DMS53 (cell line): ENCODE results near the gene AP3B1.
"Not testable (repeated sequence)": the region's sequence is repeated elsewhere in the genome, so short reads cannot be mapped to it uniquely, and the experiment has no call there.

Experiments
- DNase-seq: peaks from one replicate; lab custom pipeline; 2025; lab: John Stamatoyannopoulos, UW

Gene AP3B1

GRCh38 chr5:78151594-78152271 lies 142.8 kb downstream of the AP3B1 start:
- DNase-seq = no peak

- DNase-seq = no peak
Observed at GRCh38 chr5:78137290-78137689, 157.2 kb downstream of the AP3B1 start.

GRCh38 chr5:78133423-78133822 lies 161.1 kb downstream of the AP3B1 start:
- no peak for DNase-seq

GRCh38 chr5:78132507-78132906 lies 162.0 kb downstream of the AP3B1 start:
- DNase-seq = no peak

GRCh38 chr5:78129597-78129996 lies 164.9 kb downstream of the AP3B1 start:
- no peak for DNase-seq

DNA sequence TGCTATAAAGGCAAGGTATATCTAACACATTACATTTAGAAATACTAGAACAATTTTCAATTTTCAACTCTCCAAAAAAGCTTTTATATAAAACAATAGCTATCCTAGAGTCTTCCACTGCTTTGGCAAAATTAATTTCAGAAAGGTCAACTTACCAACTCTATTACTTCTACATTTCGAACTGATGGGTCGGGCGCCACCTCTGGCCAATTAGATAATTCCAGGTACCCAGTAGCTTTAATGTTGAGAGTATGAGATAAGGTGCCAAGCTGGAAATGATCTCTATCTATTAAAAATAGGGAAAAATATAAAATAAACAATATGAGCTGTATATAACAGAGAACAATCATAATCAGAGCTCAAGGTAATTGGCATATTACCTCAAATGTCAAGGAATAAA lies 166.6 kb downstream of the AP3B1 start:
- peak; percentile 24 for DNase-seq

- DNase-seq = no peak
Observed at GRCh38 chr5:78126536-78126935, 168.0 kb downstream of the AP3B1 start.

- DNase-seq = no peak
Observed at GRCh38 chr5:78116167-78116566, 178.3 kb downstream of the AP3B1 start.

DNA sequence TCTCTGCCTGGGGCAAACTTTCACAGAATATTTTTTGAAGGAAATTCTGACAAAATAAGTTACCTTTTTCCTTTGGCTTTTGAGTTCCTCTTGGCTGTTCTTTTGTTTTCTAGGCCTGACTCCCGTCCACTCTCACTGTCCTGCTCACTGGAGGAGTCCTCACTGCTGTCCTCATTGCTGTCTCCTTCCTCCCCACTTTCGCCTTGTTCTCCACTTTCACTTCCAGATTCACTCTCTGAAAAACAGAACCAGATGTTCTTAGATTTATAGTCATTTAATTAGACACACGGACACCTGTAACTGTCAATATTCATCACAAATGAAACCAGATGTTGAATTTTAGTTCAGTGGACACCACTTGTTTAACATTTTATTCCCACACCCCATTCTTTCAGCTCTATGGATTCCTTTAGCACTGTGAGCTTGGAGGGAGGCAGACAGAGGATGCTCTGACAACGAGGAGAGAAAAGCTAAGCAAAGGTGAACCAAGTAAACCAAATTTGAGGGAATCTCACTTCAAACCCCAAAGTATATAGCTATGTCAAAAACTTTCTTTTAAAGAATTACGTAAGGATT lies 180.7 kb downstream of the AP3B1 start:
- no peak for DNase-seq

DNA sequence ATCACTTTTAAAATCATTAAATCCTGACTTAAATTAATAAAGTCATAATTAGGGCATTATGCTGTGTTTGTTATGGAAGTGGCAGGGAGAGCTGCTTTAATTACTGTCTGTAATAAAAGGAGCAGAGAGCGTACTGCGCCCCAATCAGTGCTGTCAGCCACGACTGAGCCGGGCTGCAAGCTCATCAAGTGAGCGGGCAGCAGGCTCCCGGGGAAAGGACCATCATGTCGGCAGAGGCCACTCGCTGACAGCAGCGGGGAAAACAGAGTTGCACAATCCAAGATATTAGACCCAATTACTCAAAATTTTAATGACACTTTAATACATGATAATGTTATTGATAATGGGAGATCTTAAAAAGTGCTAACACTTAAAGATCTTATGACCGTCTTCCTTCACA lies 181.6 kb downstream of the AP3B1 start:
- DNase-seq = no peak

DNA sequence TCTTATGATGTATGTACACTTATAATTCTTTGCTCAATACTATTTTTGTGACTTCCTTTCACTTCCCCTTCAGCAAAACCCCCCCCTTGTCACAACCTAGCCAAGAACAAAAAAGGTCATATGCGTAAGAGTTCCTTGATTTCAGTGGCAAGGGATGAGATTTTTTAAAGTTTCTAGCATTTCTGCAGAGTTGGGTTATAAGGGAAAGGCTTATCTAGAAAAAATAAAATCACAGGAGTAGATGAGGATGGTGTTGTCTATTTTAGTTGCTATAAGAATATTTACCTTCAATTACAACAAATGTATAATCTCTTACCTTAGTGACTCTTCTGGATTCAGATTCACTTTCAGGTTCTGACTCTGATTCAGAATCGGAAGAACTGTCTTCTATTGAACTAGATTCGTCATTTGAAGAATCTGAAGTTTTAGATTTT lies 184.6 kb downstream of the AP3B1 start:
- no peak for DNase-seq

- no peak for DNase-seq
Observed at GRCh38 chr5:78108564-78108963, 185.9 kb downstream of the AP3B1 start.

DNA sequence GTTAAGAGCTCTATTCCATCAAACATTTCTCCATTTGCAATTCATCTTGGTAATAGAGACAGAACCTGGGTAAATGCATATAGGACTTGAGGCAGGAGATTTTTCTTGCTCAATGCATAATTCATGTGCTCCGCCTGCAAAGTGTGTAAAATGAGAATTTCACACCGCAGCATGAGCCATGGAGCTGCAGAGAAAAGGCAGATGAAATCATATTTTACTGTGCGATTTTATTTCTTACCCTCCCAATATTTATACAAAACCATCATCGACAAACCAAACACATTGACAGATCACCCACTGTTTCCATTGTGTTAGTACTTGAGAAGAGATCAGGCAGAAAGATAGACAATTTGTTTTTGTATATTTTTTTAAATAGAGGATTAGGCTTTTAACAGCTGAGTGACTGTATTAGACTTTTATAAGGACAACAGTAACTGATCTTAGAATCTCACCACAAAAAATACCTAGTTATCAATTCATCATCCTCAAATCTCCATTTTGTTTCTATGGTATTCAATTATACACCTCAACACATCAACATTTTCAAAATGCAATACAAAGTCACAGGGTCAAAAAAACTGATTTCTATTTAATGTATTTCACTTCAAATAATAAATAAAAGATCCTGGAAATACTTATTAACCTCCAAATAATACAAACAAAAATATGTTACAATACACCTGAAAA lies 191.1 kb downstream of the AP3B1 start:
- DNase-seq = no peak

DNA sequence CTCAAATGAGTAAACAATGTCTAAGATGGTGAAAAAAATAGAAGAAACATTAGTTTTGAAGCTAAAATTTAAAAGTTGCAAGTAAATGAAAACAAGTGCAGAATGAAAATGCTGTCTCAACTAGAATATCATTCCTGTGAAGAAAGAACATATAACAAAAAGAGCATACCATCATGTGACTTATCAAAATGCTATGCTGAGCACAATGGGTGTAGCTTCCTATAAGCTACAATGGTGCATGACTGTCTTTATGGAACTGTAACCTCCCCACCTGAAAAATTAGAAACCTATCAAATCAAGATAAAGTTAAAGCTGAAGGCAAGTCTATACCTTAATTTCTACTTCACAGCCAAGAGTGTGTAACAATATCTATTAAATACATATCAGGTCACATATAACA lies 192.0 kb downstream of the AP3B1 start:
- no peak for DNase-seq

GRCh38 chr5:78095125-78095524 lies 199.4 kb downstream of the AP3B1 start:
- DNase-seq = no peak

GRCh38 chr5:78090002-78090401 lies 204.5 kb downstream of the AP3B1 start:
- DNase-seq = no peak

DNA sequence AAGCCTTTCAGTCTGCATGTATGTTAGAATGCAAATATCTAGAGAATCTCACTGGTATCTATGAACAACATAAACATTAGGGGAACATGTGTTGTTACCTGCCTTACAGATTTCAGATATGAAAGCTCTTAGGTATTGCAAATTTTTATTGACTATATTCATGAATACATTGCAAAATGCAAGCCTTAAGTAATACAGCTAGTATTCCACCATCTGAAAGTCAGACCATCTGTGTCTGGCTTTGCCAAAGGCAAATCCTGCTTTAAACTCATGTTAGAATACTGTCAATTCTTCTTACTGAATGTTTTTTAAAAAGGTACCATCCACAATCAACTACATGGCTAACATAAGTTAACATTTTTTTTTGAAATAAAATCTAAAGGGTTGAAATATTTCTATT lies 215.6 kb downstream of the AP3B1 start:
- no peak for DNase-seq

GRCh38 chr5:78077369-78078068 lies 217.0 kb downstream of the AP3B1 start:
- no peak for DNase-seq

DNA sequence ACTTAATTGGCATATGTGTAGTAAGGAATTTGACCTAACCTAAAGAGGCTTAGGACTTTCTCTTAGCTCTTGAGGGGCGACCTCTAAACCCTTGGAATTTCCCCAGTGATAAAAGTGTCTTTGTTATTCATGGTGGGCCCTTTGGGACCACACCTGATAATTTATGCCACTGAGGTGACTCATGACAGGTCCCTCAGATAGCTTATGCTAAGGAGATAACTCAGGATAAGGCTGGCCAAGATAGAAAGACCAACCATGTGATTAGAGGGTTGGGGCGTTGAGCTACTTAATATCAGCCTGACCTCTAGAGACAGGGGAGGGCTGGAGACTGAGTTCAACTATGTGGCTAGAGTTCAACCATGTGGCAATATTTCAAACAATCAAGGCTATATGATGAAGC lies 218.1 kb downstream of the AP3B1 start:
- DNase-seq = no peak

- no peak for DNase-seq
Observed at GRCh38 chr5:78075301-78075700, 219.2 kb downstream of the AP3B1 start.

DNA sequence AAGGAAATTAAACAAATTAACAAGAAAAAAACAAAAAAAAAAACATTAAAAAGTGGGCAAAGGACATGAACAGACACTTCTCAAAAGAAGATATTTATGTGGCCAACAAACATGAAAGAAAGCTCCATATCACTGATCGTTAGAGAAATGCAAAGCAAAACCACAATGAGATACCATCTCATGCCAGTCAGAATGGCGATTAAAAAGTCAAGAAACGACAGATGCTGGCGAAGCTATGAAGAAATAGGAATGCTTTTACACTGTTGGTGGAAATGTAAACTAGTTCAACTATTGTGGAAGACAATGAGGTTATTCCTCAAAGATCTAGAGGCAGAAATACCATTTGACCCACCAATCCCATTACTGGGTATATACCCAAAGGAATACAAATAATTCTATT lies 223.8 kb downstream of the AP3B1 start:
- DNase-seq = not testable (repeated sequence)

- DNase-seq = not testable (repeated sequence)
Observed at GRCh38 chr5:78067581-78067980, 226.9 kb downstream of the AP3B1 start.

DNA sequence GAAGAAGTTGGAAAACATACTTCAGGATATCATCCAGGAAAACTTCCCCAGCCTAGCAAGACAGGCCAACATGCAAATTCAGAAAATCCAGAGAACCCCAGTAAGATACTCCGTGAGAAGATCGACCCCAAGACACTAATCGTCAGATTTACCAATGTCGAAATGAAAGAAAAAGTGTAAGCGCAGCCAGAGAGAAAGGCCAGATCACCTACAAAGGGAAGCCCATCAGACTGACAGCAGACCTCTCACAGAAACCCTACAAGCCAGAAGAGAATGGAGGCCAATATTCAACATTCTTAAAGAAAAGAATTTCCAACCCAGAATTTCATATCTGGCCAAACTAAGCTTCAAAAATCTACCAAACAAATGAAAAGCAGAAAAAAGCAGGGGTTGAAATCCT lies 227.8 kb downstream of the AP3B1 start:
- DNase-seq = not testable (repeated sequence)
